Body of pancreas (tissue), 4 donors: ENCODE data around the gene CASKIN2.

ENCODE experiments used
- POLR2A ChIP-seq, 3 donors: fragments of 450-650 bp; IDR thresholded peaks; one replicate each; pipeline ENCODE4 v1.6.1; 2016; ENCODE audit warnings: antibody characterized with exemption in 3 of 3, mild to moderate bottlenecking in 2 of 3
- TF ChIP-seq, protein P1 (sequence below), 7 experiments: fragments of 450-650 bp in 4 of 7; fragments of 200-600 bp in 3 of 7; sonication (generic) in 3 of 7; IDR thresholded peaks; one replicate each; pipeline ENCODE4 v1.5.1; 2016 to 2019; ENCODE audit warnings: antibody characterized with exemption in 7 of 7

DNA sequence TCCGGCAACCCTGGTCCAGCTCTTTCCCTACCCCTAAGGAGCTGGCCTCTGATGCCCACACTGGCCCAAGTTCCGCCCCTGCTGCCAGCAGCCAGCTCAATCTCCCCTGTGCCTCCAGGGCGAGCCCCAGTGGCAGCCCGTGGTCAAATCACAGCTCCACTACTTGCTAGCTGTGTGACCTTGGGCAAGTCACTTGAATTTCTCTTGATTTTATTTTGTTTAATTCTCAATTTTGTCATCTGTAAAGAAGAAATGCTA, 10.3 kb downstream of the CASKIN2 start:
- TF ChIP-seq POLR2A (IDR thresholded peaks at IDR 0.05): no peak
- TF ChIP-seq, protein P1, sequence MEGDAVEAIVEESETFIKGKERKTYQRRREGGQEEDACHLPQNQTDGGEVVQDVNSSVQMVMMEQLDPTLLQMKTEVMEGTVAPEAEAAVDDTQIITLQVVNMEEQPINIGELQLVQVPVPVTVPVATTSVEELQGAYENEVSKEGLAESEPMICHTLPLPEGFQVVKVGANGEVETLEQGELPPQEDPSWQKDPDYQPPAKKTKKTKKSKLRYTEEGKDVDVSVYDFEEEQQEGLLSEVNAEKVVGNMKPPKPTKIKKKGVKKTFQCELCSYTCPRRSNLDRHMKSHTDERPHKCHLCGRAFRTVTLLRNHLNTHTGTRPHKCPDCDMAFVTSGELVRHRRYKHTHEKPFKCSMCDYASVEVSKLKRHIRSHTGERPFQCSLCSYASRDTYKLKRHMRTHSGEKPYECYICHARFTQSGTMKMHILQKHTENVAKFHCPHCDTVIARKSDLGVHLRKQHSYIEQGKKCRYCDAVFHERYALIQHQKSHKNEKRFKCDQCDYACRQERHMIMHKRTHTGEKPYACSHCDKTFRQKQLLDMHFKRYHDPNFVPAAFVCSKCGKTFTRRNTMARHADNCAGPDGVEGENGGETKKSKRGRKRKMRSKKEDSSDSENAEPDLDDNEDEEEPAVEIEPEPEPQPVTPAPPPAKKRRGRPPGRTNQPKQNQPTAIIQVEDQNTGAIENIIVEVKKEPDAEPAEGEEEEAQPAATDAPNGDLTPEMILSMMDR (IDR thresholded peaks at IDR 0.05): no peak
